Heart left ventricle (tissue), 13 donors: Measurements from ENCODE around the gene SULT1C4.

Source experiments
- CTCF ChIP-seq, 12 donors: fragments of 200-600 bp; sonication (generic) in 4 of 12; IDR thresholded peaks; one replicate each; pipeline versions ENCODE4 v1.5.0 to v1.8.0; 2018 to 2022; ENCODE audit warnings: antibody characterized with exemption in 12 of 12, mild to moderate bottlenecking in 5 of 12
- POLR2A ChIP-seq, 2 donors: fragments of 450-650 bp; IDR thresholded peaks; one replicate each; pipeline ENCODE4 v1.6.1; 2017; ENCODE audit warnings: antibody characterized with exemption in 2 of 2, mild to moderate bottlenecking in 2 of 2, moderate library complexity in 2 of 2
- donor health status: ischemic (EF 13 %, LVEDD 7.1; RV severe dilation, severe dysfunction).
- donor health status: DM: no; HTN: yes; CAD: no.
- donor health status: DM: no; HTN: no; CAD: no.
- donor health status: ischemic (EF 25% LVEDD 6.9; RV normal size, moderate dysfunction).
- donor health status: ischemic (EF 25% LVEDD 5.7; RV mildly dilated, moderate dysfunction).
- donor health status: ischemic (EF 35%, LVEDD 5.7; RV mildly dilated, moderate dysfunction).
- donor health status: nonischemic (EF 11% LVEDD 7.7; RV severe dilation, severe dysfunction).
- donor health status: DM: yes; HTN: yes; CAD: no.
- donor health status: PGD.
- donor health status: ischemic (EF 29% LVEDD 5.4; RV normal size, mild dysfunction).
- donor health status: nonischemic (EF 23%, LVEDD 6.1; RV moderate dilation, normal function).

GRCh38 chr2:108409768-108410167 lies 32.0 kb downstream of the SULT1C4 start:
- TF ChIP-seq CTCF (IDR thresholded peaks at IDR 0.05) = no peak
- TF ChIP-seq POLR2A (IDR thresholded peaks at IDR 0.05) = no peak
